Stimulated activated CD8-positive, alpha-beta memory T cell treated with anti-CD3 and anti-CD28 coated beads, Interleukin-12 subunit alpha, Interleukin-12 subunit beta, amount 100 ng/mL, for 24 hours (primary cell): Measurements from ENCODE around the gene RPL7A.
"Not testable (repeated sequence)": the region's sequence is repeated elsewhere in the genome, so short reads cannot be mapped to it uniquely, and the experiment has no call there.

Experiments used
- DNase-seq: peaks from one replicate; pipeline ENCODE4 v3.0.0-alpha.2; 2020; ENCODE audit errors: extremely low read depth

The RPL7A gene

DNA sequence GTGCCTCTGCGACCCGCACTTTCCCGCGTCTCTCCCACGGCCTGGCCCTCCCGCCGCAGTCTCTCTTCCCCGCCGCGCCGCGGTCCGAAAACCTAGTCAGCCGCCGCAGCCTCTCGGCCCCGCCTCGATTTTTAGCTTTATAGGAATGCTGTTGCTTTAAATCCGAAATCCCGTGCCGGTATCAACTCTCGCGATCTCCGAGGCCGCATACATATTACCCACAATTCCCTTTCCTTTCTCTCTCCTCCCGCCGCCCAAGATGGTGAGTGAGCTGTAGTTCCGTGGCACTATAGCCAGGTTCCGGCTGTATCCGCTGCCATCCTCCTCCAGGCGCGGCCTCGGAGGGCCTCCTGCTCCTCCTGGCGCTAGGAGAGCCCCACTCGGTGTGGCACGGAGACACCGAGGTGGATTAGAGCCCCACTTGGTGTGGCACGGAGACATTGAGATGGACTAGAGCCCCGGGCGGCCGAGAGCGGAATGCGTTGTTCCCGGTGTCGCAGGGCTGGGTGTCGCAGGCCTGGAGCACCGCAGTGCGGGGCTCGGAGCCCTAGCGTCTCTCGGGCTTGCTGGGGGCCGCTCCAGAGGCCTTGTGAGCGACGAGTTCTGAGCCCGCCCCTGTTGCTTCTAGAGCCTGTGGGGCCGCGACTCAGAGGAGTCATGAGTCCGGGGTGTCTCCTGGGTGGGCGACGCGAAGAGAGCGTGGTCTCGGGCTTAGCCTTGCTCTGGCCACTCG, at the start of gene RPL7A, which contains the start of gene MED22:
Gene RPL7A, plus strand, starts transcription at position 234 of the 733 bp plus-strand sequence. Its CDS starts 26 bp downstream, at position 260.
Gene MED22, minus strand, starts transcription at position 147 of the 733 bp plus-strand sequence. CDS start 1,469 bp downstream, outside the sequence.
- DNase-seq = peak; percentile 78

DNA sequence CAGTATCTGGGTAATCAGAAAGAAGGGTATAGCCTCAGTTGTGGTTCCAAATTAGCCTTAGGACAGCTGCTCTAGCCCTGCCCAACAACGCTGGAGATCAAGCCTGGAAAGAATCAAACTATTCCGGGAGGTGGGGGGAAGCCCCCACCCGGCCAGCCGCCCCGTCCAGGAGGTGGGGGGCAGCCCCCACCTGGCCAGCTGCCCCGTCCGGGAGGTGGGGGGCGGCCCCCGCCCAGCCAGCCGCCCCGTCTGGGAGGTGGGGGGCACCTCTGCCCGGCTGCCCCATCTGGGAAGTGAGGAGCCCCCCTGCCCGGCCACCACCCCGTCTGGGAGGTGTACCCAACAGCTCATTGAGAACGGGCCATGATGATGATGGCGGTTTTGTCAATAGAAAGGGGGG, 48.0 kb upstream of the RPL7A start:
- DNase-seq = not testable (repeated sequence)

DNA sequence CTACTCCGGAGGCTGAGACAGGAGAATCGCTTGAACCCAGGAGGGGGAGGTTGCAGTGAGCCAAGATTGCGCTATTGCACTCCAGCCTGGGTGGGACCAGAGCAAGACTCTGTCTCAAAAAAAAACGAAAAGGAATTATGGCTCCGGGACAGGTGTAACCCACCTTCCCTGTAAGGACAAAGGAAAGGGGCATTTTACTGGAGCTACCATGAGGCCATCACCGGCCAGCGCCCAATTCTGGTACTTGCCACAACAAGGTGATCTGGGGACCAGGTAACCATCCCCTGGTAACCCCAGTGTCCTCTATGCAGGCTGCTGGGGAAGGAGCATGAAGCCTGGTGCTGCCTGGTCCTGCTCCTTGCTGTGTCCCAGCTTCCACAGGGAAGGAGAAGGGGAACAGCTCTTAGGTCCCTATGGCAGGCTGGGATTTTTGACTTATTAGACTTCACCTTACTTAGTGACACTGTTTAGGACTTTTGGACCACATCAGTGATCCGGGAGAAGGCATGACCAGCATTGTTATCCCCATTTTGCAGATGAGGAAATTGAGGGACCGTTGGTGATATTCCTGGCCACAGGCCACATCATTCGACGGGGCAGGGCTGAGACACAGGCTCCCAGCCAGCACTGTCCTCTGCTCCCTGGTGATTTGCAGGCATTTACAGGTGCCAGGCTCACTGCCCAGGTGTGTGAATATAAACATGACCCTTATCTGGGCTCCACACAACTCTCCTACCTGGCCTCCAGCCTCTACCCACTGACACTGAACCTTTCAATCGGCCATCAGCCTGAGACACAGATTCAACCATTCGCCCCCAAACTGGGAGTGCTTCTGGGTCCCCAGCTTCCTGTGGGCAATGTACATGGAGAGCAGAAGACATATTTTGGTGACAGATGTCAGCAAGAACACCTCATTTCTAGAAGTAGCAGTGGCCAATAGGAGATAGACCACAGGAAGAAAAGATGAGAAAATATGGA, 46.5 kb upstream of the RPL7A start:
- no peak for DNase-seq

DNA sequence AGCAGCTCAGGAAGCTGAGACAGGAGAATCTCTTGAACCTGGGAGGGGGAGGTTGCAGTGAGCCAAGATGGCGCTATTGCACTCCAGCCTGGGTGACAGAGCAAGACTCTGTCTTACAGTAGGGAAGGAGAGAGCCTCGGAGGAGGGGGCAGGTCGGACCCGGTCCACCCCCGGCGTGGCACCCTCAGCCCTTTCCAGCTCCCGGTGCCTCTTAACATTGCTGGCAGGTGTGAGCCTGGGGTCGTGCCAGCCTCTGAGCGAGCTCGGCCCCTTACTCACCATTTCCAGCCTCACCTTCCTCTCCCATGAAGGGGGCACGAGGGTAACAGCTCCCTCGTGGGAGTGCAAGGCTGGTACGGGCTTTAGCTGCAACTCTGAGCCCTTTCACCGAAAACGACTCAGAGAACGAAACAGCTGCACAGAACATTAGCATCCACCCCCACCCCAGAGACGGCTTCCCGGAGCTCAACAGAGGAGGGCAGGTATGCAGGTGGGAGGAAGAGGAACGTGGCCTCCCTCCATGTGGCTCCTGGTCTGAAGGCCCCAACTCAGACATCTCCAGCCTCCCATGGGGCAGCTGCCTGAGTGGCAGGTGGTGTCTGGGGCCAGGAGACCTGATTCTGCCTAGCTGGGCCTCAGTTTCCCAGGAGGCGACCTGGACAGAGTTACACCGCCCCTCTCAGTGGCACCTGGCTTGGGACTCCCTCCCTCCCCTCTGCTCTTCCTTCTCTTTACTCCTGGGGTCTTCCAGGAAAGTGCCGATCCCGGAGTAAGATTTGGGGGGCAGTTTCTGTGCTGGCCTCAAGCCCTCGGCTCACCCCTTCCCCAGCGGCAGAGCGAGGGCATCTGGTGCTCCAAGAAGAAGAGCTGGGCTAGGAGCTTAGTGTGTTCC, 44.5 kb upstream of the RPL7A start:
- no peak for DNase-seq

DNA sequence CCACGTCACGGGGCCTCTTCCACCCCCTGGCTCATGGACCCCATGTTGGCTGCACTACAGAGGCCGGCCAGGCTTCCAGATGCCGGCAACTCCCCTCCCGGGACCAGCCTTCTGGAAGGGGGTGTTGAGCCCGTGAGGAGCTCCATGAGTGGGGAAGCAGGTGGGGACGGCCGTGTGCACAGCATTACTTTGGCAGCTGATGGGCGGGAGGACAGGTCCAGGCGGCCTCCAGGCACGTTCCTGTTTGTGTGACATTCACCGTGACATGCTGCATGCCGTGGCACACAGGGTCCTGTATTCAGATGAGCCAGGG, 43.9 kb upstream of the RPL7A start:
- no peak for DNase-seq

DNA sequence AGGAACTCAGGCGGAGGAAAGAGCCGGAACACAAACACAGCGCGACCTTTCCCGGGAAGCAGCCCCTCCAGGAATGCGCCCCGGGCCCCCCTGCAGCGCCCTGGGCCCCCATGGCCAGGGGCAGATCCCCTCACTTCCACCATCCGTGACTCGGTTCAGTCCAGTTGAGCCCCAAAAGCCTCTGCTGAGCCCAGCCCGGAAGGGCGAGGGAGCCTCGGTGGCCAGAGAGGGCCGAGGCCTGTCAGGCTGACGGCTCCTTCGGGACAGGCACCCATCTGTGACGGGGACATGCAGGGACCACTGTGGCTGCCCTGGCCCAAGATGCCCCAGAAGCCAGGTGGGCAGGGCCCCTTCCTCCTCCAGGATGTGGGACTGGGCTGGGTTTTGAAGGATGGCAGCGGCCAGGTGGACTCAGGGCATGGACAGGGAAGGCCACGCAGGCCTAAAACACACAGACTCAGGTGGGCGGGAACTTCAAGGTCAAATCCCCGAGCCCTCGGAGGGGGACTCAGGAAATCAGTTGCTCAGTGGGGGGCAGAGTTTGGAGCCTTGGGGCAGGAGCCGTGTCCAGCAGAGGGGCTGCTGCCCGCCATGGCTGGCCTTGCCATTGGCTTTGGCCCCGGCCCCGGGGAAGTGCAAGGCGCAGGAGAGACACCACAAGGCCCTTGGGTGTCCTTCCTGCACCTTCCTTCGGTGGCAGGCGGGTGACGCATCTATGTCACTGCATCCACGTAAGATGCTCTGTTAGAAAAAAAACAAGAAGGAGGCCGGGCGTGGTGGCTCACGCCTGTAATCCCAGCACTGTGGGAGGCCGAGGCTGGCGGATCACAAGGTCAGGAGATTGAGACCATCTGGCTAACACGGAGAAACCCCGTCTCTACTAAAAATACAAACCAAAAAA, 43.3 kb upstream of the RPL7A start:
- no peak for DNase-seq

DNA sequence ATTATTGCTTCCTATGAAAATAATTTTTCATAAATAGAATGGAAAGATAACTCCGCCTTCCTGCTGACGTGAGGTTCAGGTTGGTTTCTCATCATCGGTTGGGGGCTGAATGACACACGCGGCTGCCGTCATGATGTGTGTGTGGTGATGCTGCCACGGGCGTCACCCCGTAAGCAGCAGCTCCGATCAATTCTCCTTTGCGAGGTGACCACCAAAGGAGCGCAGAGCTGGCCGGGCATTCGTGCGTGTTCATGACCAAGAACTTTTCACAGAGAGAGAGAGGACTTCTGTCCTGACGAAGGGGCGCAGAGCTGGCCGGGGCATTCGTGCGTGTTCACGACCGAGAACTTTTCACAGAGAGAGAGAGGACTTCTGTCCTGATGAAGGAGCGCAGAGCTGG, 42.3 kb upstream of the RPL7A start:
- DNase-seq = no peak

DNA sequence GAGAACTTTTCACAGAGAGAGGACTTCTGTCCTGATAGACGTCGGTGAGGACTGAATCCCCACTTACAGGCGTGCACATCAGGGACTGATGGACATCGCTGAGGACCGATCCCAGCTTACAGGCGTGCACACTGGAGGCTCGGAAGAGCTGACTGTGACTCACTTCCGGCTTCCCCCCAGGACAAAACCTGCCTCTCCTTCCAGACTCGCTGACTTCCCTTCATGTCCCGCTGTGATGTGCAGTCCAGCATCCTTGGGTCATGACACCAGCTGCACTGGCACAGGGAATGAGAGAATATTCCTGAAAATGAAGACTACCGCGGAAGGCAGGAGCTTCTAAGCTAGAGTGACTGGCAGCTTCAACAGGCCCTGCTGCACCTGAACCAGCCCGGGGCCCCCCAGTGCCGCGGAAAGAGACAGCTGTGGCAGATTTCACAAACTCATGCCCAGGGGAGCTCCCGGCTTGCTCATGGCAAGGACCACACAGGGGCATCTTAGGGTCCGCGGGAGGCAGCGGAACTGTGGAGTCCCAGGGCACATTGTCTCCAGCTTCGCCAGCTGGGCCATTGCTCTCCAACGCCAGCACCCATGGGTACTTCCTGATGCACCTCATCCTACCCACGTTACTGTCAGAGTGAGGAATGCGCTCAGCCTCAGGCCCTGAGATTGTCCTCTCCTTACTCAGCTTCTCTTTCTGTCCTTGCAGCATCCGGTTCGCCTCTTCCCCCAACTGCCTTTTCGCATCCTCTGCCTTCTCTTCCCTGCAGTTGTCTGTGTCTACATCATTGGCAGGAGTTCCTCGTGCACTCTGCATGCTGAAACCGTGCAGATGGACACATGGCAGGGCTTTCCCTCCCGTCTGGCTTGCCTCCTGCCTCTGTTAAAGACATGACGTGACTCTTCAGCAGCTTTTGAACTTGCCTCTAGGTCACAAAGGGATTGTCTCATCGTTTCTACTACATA, 41.5 kb upstream of the RPL7A start:
- DNase-seq = no peak

DNA sequence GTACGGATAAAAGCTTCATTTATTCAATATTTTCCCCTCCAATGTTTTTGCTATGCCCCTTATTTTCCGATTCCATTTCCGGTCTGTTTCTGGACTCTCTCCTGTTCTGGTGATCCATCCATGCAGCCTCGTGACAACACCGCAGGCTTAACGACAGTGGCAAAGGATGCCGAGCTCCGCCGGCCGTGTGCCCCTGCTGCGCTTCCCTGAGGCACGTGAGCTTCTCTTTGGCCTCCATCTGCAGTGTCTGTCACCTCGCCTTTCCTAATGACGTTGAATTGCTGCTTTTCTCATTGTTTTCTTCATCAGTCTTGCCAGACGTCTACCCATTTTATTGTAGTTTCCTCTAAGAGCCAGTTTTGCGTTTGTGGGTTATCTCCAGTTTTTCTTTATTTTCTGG, 40.7 kb upstream of the RPL7A start:
- DNase-seq = no peak

DNA sequence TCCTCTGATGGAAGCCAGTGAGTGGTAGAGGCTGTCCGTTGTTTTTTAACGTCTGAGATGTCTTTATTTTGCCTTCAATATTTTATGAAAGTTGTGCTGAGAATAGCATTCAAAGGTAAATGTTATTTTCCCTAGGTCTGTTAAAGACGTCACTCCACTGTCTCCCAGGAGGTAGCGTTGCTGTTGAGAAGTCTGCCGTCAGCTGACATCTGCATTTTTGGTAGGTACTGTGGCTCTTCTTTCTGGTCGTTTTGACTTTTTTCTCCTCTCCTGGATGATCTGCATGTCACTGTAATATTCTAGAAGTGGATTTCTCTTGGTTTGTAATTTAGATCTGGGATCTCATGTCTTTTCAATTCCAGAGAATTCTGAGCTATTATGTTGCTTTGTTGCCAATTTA, 38.4 kb upstream of the RPL7A start:
- no peak for DNase-seq

DNA sequence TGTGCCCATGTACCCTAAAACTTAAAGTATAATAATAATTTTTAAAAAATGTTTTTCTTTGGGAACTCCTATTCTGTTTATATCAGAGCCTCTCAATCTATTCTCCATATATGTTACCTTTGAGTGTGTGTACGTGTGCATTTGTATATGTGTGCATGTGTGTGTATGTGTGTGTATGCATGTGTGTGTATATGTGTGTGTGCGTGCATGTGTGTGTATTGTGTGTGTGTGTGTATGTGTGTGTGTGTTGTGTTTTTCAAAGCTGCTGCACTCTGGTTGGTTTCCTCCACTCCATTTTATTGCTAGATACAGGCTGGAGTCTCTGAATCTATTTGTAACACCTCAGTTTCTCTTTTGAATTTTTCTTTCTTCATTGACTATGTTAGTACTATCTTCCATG, 32.0 kb upstream of the RPL7A start:
- DNase-seq = no peak

DNA sequence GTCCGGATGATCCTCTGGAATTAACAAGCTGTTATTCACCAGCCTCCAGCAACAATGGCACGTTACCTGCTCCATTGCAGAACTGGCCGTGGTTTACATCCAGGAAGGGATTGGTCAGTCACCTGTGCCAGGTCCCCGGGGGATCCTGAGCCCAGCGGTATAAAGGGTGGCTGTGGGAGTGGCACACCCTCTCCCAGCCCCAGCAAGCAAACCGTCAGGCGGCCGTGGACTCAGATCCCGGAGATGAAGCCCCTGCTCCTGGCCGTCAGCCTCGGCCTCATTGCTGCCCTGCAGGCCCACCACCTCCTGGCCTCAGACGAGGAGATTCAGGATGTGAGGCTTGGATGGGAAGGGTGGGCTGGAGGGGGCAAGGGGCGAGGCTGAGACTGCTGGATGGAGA, 30.5 kb upstream of the RPL7A start:
- DNase-seq = not testable (repeated sequence)

DNA sequence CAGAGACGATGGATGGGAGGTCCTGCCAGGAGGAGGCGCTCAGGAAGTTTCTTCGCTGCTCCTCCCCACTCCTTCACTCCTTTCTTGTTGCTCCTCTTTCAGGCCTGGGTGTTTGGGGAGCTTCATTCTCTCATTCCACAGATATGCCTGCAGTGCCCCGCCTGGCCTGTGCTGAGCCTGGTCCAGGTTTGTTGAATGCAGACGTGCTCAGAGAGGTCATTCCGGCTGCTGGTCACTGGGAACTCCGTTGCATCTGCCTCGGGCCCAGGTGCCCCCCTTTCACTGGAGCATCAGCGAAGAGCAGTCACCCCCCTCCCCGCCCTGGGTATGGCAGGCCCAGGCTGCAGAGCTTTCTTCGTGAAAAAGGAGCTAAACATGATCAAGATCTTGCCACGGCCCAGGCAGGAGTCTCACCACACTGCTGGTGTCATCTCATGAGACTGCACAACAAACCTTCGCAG, 27.6 kb upstream of the RPL7A start:
- no peak for DNase-seq

DNA sequence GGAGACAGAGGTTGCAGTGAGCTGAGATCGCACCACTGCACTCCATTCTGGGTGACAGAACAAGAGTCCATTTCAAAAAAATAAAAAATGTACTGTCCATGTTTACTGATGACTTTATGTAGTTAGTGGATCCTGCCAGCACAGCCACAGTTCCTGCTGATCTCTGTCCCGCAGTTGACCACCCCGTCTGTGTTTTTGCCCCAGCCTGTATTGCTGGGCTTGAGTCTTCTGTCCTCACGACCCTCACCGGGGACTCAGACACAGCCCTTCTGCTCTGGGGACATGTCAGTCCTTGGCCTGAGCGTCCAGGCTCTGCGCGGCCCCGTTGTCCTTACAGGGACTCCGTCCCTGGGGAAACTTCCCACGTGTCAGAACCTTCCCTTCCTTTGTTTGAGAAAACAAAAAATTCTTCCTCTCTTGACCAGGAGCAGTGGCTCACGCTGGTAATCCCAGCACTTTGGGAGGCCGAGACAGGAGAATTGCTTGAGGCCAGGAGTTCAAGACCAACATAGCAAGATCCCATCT, 26.5 kb upstream of the RPL7A start:
- no peak for DNase-seq

DNA sequence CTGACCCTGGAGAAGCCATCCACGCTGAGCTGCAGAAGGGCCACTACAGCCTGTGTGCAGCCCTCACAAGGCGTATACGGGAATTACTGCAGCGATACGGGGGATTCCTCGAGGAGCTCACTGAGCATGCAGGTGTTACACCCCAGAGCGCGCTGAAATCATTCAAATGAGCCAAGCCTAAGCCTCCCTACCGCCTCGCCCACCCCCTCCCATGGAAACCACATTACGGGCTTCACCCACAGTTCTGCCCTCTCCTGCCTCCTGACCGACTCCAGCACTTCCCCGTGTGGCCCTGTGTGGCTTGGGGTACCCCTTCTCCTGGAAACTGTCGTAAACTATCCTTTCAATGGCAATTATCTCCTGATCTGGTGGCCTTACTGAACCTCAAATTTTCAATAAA, 25.3 kb upstream of the RPL7A start:
- DNase-seq = no peak

DNA sequence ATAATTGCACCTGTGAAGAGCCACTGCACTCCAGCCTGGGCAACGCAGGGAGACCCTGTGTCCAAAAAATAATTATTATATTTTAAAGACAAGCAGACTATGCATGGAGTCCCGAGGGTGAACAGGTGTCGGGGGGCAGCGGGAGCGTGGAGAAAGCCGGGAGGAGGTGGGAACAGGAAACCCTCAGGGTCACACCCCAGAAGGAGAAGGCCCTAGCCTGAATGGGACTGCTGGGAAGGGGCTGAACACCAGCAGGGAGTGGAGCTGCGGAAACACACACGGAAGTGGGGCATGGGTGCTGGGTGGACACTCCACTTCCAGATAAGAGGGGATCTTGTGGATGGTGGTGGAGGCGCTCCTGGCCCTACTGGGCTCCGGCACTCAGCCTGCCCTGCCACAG, 24.8 kb upstream of the RPL7A start:
- no peak for DNase-seq

DNA sequence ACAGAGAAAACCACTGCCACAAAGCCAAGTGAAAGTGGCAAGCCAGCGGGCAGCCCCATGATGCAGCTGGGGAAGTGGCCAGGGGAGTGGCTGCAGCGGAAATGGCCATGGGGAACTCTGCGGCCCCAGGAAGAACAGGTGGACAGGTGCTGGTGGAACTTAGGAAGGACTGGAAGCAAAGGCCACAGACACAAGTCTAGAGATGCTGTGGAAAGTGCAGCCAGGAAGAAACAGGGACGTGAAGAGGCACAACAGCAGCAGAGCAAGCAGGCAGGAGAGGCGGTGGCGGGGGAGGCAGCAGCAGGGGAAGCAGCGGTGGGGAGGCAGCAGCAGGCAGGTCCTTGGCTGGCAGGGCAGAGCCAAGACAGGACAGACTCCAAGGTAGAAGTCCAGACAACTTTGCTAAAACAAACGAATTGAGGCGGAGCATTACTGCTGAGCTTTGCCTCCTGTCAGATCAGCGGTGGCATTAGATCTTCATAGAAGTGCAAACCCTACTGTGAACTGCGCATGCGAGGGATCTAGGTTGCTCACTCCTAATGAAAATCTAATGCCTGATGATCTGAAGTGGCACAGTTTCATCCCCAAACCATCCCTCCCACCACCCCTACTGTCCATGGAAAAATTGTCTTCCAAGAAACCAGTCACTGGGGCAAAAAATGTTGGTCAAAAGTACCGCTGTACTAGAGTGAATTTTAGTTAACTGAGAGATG, 23.9 kb upstream of the RPL7A start:
- DNase-seq = no peak

DNA sequence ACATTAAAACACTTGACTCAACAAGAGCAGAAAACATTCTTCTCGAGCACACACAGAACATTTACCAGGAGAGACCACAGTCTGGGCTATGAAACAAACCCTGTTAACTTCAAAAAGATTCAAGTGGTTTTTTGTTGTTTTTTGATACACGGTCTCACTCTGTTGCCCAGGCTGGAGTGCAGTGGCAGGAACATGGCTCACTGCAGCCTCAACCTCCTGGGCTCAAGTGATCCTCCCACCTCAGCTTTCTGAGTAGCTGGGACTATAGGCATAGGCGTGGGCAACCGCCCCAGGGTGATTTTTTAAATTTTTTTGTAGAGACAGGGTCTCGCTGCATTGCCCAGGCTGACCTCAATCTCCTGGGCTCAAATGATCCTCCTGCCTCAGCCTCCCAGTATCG, 21.0 kb upstream of the RPL7A start:
- not testable (repeated sequence) for DNase-seq
